Measurements from ENCODE around the gene COL6A3.
"Not testable (repeated sequence)": the region's sequence is repeated elsewhere in the genome, so short reads cannot be mapped to it uniquely, and the experiment has no call there.

The COL6A3 gene

GRCh38 chr2:237316339-237316738 is 97.6 kb downstream of the COL6A3 start:
- DNase-seq (ENCODE audit: low read depth): no peak

- DNase-seq (ENCODE audit: low read depth): no peak
Observed at GRCh38 chr2:237315829-237316225, 98.1 kb downstream of the COL6A3 start.

- no peak for DNase-seq (ENCODE audit: low read depth)
Observed at GRCh38 chr2:237315170-237315828, 98.7 kb downstream of the COL6A3 start.

GRCh38 chr2:237314681-237315080 is 99.3 kb downstream of the COL6A3 start:
- no peak for DNase-seq (ENCODE audit: low read depth)

GRCh38 chr2:237314198-237314597 is 99.8 kb downstream of the COL6A3 start:
- no peak for DNase-seq (ENCODE audit: low read depth)

GRCh38 chr2:237312021-237312755 is 101.8 kb downstream of the COL6A3 start:
- DNase-seq (ENCODE audit: low read depth): no peak

GRCh38 chr2:237310515-237311114 is 103.3 kb downstream of the COL6A3 start:
- no peak for DNase-seq (ENCODE audit: low read depth)

GRCh38 chr2:237309416-237309815 is 104.5 kb downstream of the COL6A3 start:
- no peak for DNase-seq (ENCODE audit: low read depth)

GRCh38 chr2:237309011-237309410 is 105.0 kb downstream of the COL6A3 start:
- no peak for DNase-seq (ENCODE audit: low read depth)

GRCh38 chr2:237307474-237307873 is 106.5 kb downstream of the COL6A3 start:
- no peak for DNase-seq (ENCODE audit: low read depth)

- DNase-seq (ENCODE audit: low read depth): no peak
Observed at GRCh38 chr2:237306787-237307170, 107.2 kb downstream of the COL6A3 start.

GRCh38 chr2:237306083-237306786 is 107.7 kb downstream of the COL6A3 start:
- no peak for DNase-seq (ENCODE audit: low read depth)

- no peak for DNase-seq (ENCODE audit: low read depth)
Observed at GRCh38 chr2:237305579-237305978, 108.4 kb downstream of the COL6A3 start.

GRCh38 chr2:237304763-237305514 is 109.0 kb downstream of the COL6A3 start:
- DNase-seq (ENCODE audit: low read depth): no peak

- not testable (repeated sequence) for DNase-seq (ENCODE audit: low read depth)
Observed at GRCh38 chr2:237303244-237303643, 110.7 kb downstream of the COL6A3 start.

- DNase-seq (ENCODE audit: low read depth): no peak
Observed at GRCh38 chr2:237301595-237301994, 112.4 kb downstream of the COL6A3 start.

- no peak for DNase-seq (ENCODE audit: low read depth)
Observed at GRCh38 chr2:237300739-237301138, 113.2 kb downstream of the COL6A3 start.

GRCh38 chr2:237299906-237300305 is 114.1 kb downstream of the COL6A3 start:
- no peak for DNase-seq (ENCODE audit: low read depth)

GRCh38 chr2:237298151-237299118 is 115.5 kb downstream of the COL6A3 start:
- DNase-seq (ENCODE audit: low read depth): no peak

GRCh38 chr2:237297421-237298150 is 116.4 kb downstream of the COL6A3 start:
- DNase-seq (ENCODE audit: low read depth): no peak

Measured in stimulated activated CD8-positive, alpha-beta memory T cell treated with anti-CD3 and anti-CD28 coated beads, Interleukin-15, amount 100 ng/mL, for 24 hours (primary cell).